ENCODE measurements around the gene SDHAF1. TPM values are rescaled to one million over a fixed set of nuclear protein-coding genes. Genes with fewer than 3 reads are reported as not detected.
A peak's percentile ranks its signal among the peaks of the same experiment; 100 is the strongest.

SDHAF1 gene
- total and polyA plus RNA-seq, 3 donors from 2014 or later, result 13.0 to 55.0 (median 40.6) TPM

DNA sequence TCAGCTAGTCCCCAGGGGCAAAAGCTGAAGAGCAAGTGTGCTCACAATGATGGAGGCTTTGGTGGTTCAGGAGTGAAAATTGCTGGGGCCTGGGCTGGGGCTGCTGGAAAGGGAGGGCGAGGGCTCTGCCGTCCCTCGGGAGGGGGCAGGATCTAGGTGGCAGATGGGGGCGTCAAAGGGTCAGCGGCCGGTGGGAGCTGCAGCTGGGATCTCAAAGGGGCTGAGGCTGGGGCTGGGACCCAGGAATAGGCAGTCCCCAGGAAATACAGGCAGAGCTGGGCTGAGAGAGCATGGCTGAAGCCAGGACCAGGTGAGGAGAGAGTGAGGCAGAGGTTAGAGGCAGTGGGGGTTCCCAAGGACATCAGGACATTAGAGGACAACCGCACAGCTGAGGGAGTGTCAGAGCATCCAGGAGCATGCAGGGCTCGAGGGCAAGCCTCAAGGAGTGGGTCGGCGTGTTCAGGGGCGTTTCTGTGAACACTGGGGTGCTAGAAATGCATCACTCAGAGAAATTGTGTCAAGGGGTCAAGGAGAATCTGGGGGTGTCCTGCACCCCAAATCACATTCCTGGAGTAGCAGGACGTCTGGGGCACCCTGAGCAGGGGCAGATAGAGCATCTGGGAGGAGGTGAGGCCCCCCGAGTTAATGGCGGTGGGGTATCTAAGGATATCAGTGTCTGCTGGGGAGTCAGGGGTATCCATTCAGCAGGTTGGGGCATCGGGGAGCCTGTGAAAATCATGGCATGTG is 14.8 kb downstream of the SDHAF1 start:
- TF ChIP-seq, protein P1, sequence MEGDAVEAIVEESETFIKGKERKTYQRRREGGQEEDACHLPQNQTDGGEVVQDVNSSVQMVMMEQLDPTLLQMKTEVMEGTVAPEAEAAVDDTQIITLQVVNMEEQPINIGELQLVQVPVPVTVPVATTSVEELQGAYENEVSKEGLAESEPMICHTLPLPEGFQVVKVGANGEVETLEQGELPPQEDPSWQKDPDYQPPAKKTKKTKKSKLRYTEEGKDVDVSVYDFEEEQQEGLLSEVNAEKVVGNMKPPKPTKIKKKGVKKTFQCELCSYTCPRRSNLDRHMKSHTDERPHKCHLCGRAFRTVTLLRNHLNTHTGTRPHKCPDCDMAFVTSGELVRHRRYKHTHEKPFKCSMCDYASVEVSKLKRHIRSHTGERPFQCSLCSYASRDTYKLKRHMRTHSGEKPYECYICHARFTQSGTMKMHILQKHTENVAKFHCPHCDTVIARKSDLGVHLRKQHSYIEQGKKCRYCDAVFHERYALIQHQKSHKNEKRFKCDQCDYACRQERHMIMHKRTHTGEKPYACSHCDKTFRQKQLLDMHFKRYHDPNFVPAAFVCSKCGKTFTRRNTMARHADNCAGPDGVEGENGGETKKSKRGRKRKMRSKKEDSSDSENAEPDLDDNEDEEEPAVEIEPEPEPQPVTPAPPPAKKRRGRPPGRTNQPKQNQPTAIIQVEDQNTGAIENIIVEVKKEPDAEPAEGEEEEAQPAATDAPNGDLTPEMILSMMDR (IDR thresholded peaks at IDR 0.05), result no peak
- TF ChIP-seq POLR2A (IDR thresholded peaks at IDR 0.05), result no peak
- H3K4me3 ChIP-seq, result peak overlapping the region; percentile 33 to 45
- intact Hi-C loops (cut with DNase I; ENCODE audit: low total_unique reads), result no loop called here
- no peaks in the 10 kb centered on the region for H3K36me3 ChIP-seq (ENCODE audit: low read depth, missing control alignments)
- no peaks in the 10 kb centered on the region for H3K27me3 ChIP-seq
- H3K9me3 ChIP-seq, result no peaks in the 10 kb centered on the region
- peaks cover 13% of the 10 kb centered on the region for H3K4me1 ChIP-seq
- no peak for DNase-seq
- no peak overlapping the region for H3K27ac ChIP-seq
- WGBS, 2 donors, result 33 to 52% methylated on average over 13 to 15 of the region's 15 CpGs

DNA sequence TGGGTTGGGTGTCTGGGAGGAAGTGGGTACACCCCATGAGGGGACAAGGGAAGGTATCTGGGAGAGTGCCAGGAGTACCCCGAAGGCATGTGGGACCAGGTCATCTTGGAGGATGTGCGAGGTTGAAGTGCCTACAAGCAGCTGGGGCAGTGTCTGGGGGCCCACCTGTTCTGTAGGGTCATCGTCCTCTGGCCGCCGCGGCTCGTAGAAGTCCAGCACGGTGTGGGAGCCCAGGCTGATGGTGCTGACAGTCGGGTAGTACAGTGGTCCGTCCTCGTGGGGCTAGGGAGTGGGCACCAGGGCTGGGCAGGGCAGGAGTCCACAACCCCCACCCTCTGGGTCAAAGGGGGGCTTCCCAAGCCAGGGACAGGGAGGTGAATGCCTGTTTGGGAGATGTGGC is 15.4 kb downstream of the SDHAF1 start:
- WGBS, 2 donors, result 89 to 96% methylated on average over 10 to 11 of the region's 11 CpGs
- intact Hi-C loops (cut with DNase I; ENCODE audit: low total_unique reads), result no loop called here

DNA sequence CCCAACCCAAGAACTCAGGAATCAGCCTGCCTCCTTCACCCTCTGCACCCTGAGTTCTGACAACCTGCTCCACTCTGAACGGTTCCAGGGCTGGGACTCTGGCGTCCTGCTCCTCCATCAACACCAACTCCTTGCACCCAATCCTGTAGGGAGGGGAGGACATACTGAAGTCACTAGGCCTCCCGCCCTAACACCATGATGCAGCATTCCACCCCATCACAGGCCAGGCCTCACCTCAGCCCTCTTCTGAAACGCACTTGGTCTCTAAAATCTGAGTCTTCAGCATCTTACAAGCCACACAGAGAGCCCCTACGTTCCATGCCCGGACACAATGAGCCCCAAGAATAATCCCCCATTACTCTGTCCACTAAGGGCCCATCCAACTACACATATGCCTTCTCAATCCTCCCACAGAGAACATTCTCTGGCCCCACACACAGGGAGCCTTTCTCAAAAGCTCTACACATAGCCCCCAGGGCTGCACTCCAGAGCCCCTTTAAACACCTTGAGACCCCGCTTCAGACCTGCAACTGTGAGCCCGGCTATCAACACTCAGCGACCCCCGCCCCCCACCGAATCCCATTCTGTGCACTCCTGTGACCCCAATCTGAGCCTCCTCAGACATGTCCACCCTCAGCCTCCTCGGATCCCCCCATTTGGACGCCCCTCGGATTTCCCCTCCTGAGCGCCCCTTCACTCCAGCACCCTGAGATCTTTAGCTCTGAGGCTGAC is 18.5 kb downstream of the SDHAF1 start:
- intact Hi-C loops (cut with DNase I; ENCODE audit: low total_unique reads), result no loop called here
- no peaks in the 10 kb centered on the region for H3K9me3 ChIP-seq
- no peak for DNase-seq
- peak overlapping the region; percentile 68 to 71 for H3K4me3 ChIP-seq
- peak overlapping the region; percentile 63 to 74 for H3K27ac ChIP-seq
- H3K27me3 ChIP-seq, result no peaks in the 10 kb centered on the region
- WGBS, 2 donors, result 24 to 26% methylated on average over 15 of the region's 15 CpGs
- no peaks in the 10 kb centered on the region for H3K36me3 ChIP-seq (ENCODE audit: low read depth, missing control alignments)
- peaks cover 13% of the 10 kb centered on the region for H3K4me1 ChIP-seq
- TF ChIP-seq, protein P1 (IDR thresholded peaks at IDR 0.05), result no peak
- no peak for TF ChIP-seq POLR2A (IDR thresholded peaks at IDR 0.05)

More for the DNA sequence above, 15.4 kb downstream of the SDHAF1 start:
- Histone ChIP-seq H3K36me3 (ENCODE audit: low read depth, missing control alignments) (no peaks in the 10 kb centered on the region), H3K9me3 (no peaks in the 10 kb centered on the region), H3K27ac (no peak overlapping the region), H3K4me1 (peaks cover 13% of the 10 kb centered on the region), H3K27me3 (no peaks in the 10 kb centered on the region), H3K4me3 (no peak overlapping the region)
- TF ChIP-seq POLR2A (IDR thresholded peaks at IDR 0.05), result no peak
- TF ChIP-seq, protein P1 (IDR thresholded peaks at IDR 0.05), result no peak
- no peak for DNase-seq

DNA sequence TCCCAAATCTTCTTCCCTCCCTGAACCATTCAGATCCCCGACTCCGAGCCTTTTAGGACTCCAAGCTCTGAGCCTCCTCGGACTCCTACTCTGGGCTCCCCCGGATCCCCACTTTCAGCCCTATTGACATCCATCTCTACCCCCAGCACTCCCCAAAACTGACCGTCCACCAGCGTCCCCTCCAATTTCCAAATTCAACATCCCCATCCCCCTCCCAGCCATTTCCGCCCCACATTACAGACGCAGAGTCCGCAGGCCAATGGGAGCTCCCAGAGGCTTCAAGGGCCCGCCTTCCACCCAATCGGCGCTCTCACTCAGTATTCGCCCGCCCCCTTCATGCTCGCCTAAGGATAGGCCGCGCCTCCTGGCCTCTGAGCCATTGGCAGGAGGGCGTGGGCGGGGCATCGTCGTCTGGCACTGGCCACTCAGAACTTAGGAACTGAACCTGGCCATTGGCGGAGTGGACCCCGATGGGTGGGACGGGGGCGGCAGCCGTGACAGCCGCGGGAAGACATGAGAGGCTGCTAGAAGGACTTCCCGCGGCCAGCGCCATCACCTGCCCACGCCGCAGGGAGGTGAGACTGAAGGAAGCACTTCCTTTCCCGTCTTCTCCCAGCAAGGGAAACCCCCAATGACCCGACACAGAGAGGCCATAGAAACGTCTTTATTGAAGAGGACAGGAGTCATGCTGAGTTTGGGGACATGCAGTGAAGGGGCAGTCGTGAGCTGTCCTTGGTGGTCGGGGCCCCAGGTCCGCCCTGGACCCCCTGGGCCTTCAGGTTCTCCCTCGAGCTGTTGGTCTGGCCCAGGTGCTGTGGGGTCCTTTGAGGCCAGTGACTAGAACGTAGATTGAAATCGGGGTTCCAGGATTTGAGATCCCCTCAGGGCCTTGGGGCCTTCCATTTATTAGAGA is 19.3 kb downstream of the SDHAF1 start, which contains the start of gene ALKBH6:
TSS of gene ALKBH6 (minus strand) at position 202 of the 913 bp plus-strand sequence. CDS start 816 bp downstream, outside the sequence.
- TF ChIP-seq POLR2A (IDR thresholded peaks at IDR 0.05), result no peak
- TF ChIP-seq, protein P1 (IDR thresholded peaks at IDR 0.05), result no peak
- H3K27ac ChIP-seq, result peak within 1 kb of the TSS; percentile 63 to 74
- 2 to 3% methylated on average over 21 to 42 of the region's 42 CpGs for WGBS, 2 donors
- DNase-seq, result peak; percentile 100
- intact Hi-C loops (cut with DNase I; ENCODE audit: low total_unique reads), result no loop called here
- H3K27me3 ChIP-seq, result no peaks in the 10 kb centered on the region
- peaks cover 8% of the 10 kb centered on the region for H3K4me1 ChIP-seq
- peak within 1 kb of the TSS; percentile 68 to 71 for H3K4me3 ChIP-seq
- no peaks in the 10 kb centered on the region for H3K36me3 ChIP-seq (ENCODE audit: low read depth, missing control alignments)
- no peaks in the 10 kb centered on the region for H3K9me3 ChIP-seq
